ENCODE data around the gene CCDC73.
"Not testable (repeated sequence)": the region's sequence is repeated elsewhere in the genome, so short reads cannot be mapped to it uniquely, and the experiment has no call there.

CCDC73 gene

GRCh38 chr11:32602657-32603415 is 191.6 kb downstream of the CCDC73 start:
- Histone ChIP-seq H3K27ac (ENCODE audit: low read depth, low read length) (no peak overlapping the region), H3K9me3 (ENCODE audit: control insufficient read depth, insufficient read depth, low read length) (no peaks in the 10 kb centered on the region), H3K36me3 (ENCODE audit: control insufficient read depth, low read length) (peaks cover 79% of the 10 kb centered on the region), H4K20me1 (ENCODE audit: control insufficient read depth, insufficient read depth, low read depth, low read length) (no peaks in the 10 kb centered on the region), H3F3A (ENCODE audit: control insufficient read depth, insufficient read depth) (peaks cover 26% of the 10 kb centered on the region), H3K9me2 (replicated peaks; ENCODE audit: control insufficient read depth, low read length) (no peaks in the 10 kb centered on the region), H3K27me3 (ENCODE audit: control insufficient read depth, low read length) (no peaks in the 10 kb centered on the region), H3K4me2 (ENCODE audit: low read length) (no peak overlapping the region), H3K4me3 (ENCODE audit: low read length) (no peak overlapping the region), H3K4me1 (ENCODE audit: control insufficient read depth, low read length) (no peaks in the 10 kb centered on the region), H3K79me2 (ENCODE audit: control insufficient read depth, low read length) (0 out of 2 replicates have a peak, but pooled peaks cover under 1% of the 10 kb centered on the region)
- TF ChIP-seq EZH2phosphoT487 (IDR thresholded peaks at IDR 0.05; ENCODE audit: borderline replicate concordance, low read length) (no peak), CTCF (IDR thresholded peaks at IDR 0.05; ENCODE audit: low read depth, low read length, poor library complexity, severe bottlenecking) (no peak)

GRCh38 chr11:32597921-32598320 is 196.5 kb downstream of the CCDC73 start:
- Histone ChIP-seq H3K79me2 (ENCODE audit: control insufficient read depth, low read length) (peaks cover 20% of the 10 kb centered on the region), H3K9me3 (ENCODE audit: control insufficient read depth, insufficient read depth, low read length) (no peaks in the 10 kb centered on the region), H3K4me3 (ENCODE audit: low read length) (no peak overlapping the region), H3K27me3 (ENCODE audit: control insufficient read depth, low read length) (no peaks in the 10 kb centered on the region), H4K20me1 (ENCODE audit: control insufficient read depth, insufficient read depth, low read depth, low read length) (no peaks in the 10 kb centered on the region), H3K36me3 (ENCODE audit: control insufficient read depth, low read length) (peaks cover 98% of the 10 kb centered on the region), H3K4me2 (ENCODE audit: low read length) (no peak overlapping the region), H3K9me2 (replicated peaks; ENCODE audit: control insufficient read depth, low read length) (no peaks in the 10 kb centered on the region), H3F3A (ENCODE audit: control insufficient read depth, insufficient read depth) (peaks cover 26% of the 10 kb centered on the region), H3K4me1 (ENCODE audit: control insufficient read depth, low read length) (no peaks in the 10 kb centered on the region), H3K27ac (ENCODE audit: low read depth, low read length) (no peak overlapping the region)
- no peak for TF ChIP-seq CTCF (IDR thresholded peaks at IDR 0.05; ENCODE audit: low read depth, low read length, poor library complexity, severe bottlenecking)
- no peak for TF ChIP-seq EZH2phosphoT487 (IDR thresholded peaks at IDR 0.05; ENCODE audit: borderline replicate concordance, low read length)

GRCh38 chr11:32596114-32596513 is 198.3 kb downstream of the CCDC73 start:
- H3K79me2 ChIP-seq (ENCODE audit: control insufficient read depth, low read length) = peaks cover 36% of the 10 kb centered on the region
- H3K27me3 ChIP-seq (ENCODE audit: control insufficient read depth, low read length); H3K9me2 ChIP-seq (replicated peaks; ENCODE audit: control insufficient read depth, low read length); H3K27ac ChIP-seq (ENCODE audit: low read depth, low read length); H4K20me1 ChIP-seq (ENCODE audit: control insufficient read depth, insufficient read depth, low read depth, low read length); H3K4me1 ChIP-seq (ENCODE audit: control insufficient read depth, low read length); H3K9me3 ChIP-seq (ENCODE audit: control insufficient read depth, insufficient read depth, low read length); H3K4me2 ChIP-seq (ENCODE audit: low read length); H3K4me3 ChIP-seq (ENCODE audit: low read length): not testable (repeated sequence)
- H3K36me3 ChIP-seq (ENCODE audit: control insufficient read depth, low read length) = peaks cover 98% of the 10 kb centered on the region
- peaks cover 20% of the 10 kb centered on the region for H3F3A ChIP-seq (ENCODE audit: control insufficient read depth, insufficient read depth)

- Histone ChIP-seq H3K4me2 (ENCODE audit: low read length) (no peak overlapping the region), H3K27me3 (ENCODE audit: control insufficient read depth, low read length) (no peaks in the 10 kb centered on the region), H3F3A (ENCODE audit: control insufficient read depth, insufficient read depth) (peaks cover 14% of the 10 kb centered on the region; the same call in 1 of the 2 replicates), H3K9me2 (replicated peaks; ENCODE audit: control insufficient read depth, low read length) (no peaks in the 10 kb centered on the region), H3K4me1 (ENCODE audit: control insufficient read depth, low read length) (no peaks in the 10 kb centered on the region), H3K4me3 (ENCODE audit: low read length) (no peak overlapping the region), H3K36me3 (ENCODE audit: control insufficient read depth, low read length) (peaks cover 98% of the 10 kb centered on the region), H3K27ac (ENCODE audit: low read depth, low read length) (no peak overlapping the region), H3K9me3 (ENCODE audit: control insufficient read depth, insufficient read depth, low read length) (no peaks in the 10 kb centered on the region), H4K20me1 (ENCODE audit: control insufficient read depth, insufficient read depth, low read depth, low read length) (no peaks in the 10 kb centered on the region), H3K79me2 (ENCODE audit: control insufficient read depth, low read length) (peaks cover 48% of the 10 kb centered on the region)
- TF ChIP-seq EZH2phosphoT487 (IDR thresholded peaks at IDR 0.05; ENCODE audit: borderline replicate concordance, low read length) (no peak), CTCF (IDR thresholded peaks at IDR 0.05; ENCODE audit: low read depth, low read length, poor library complexity, severe bottlenecking) (no peak)
These were observed 200.2 kb downstream of the CCDC73 start for GRCh38 chr11:32594272-32594671.
